K562 (cell line): Measurements from ENCODE around the gene TRMT44. TPM values are rescaled to one million over a fixed set of nuclear protein-coding genes. Genes with fewer than 3 reads are reported as not detected.

Experiments
- MXI1 ChIP-seq: IDR thresholded peaks from 2 replicates; pipeline ENCODE4 v1.6.1; 2011; ENCODE audit warnings: low read depth, mild to moderate bottlenecking, improper control_type of control experiment, low read length
- NUFIP1 ChIP-seq: fragments of 450-650 bp; IDR thresholded peaks from 2 replicates; pipeline ENCODE4 v1.6.1; 2018; ENCODE audit not compliant: partially characterized antibody
- REST ChIP-seq, 2 experiments: fragments of 450-650 bp; formaldehyde crosslinking in 1 of 2; IDR thresholded peaks; 2 replicates each; pipeline versions ENCODE4 v1.4.0 to v1.6.1; 2014 to 2020; ENCODE audit warnings: mild to moderate bottlenecking in 2 of 2, borderline replicate concordance in 1 of 2, low read depth in 1 of 2
- SIX5 ChIP-seq, 2 experiments: IDR thresholded peaks; 2 replicates each; pipeline ENCODE4 v1.6.1; 2011; ENCODE audit warnings: low read length in 2 of 2, borderline replicate concordance in 1 of 2, low read depth in 1 of 2, mild to moderate bottlenecking in 1 of 2, moderate library complexity in 1 of 2; ENCODE audit not compliant: insufficient read depth in 1 of 2
- TAF1 ChIP-seq: IDR thresholded peaks from 2 replicates; pipeline ENCODE4 v1.6.1; 2011; ENCODE audit warnings: mild to moderate bottlenecking, low read length, moderate library complexity; ENCODE audit not compliant: insufficient read depth, control insufficient read depth, severe bottlenecking; ENCODE audit errors: extremely low read depth
- TCFL5 ChIP-seq: fragments of 250-450 bp; sonication (Bioruptor Pico); conservative IDR thresholded peaks from 2 replicates; pipeline ENCODE4 v1.6.1; 2021; ENCODE audit warnings: mild to moderate bottlenecking, moderate library complexity, matching md5 sums
- ZBTB11 ChIP-seq, 3 experiments: fragments of 200-800 bp in 1 of 3; fragments of 250-450 bp in 1 of 3; fragments of 450-650 bp in 1 of 3; sonication (Bioruptor Pico) in 1 of 3; sonication (Bioruptor generic) in 1 of 3; formaldehyde crosslinking in 1 of 3; IDR thresholded peaks; 2 replicates each; pipeline versions ENCODE4 v1.6.1 to v1.8.0; 2016 to 2022; ENCODE audit warnings: mild to moderate bottlenecking in 2 of 3, missing genetic modification characterization in 2 of 3, missing compliant biosample characterization in 1 of 3, moderate library complexity in 1 of 3
- ZNF518B ChIP-seq: fragments of 250-450 bp; sonication (Bioruptor Pico); IDR thresholded peaks from 2 replicates; pipeline ENCODE4 v1.5.0; 2021; ENCODE audit warnings: mild to moderate bottlenecking, moderate library complexity
- polyA plus RNA-seq, 8 experiments: library from polyadenylated mRNA; depleted of rRNA in 4 of 8; stranded (reverse) in 5 of 8; unstranded in 3 of 8; fragments of >200 nt; fragmentation: Nextera tagmentation in 2 of 8; fragmentation: Illumina TruSeq in 1 of 8; extraction: Ambion mirVana in 2 of 8; extraction: Trizol in 1 of 8; gene quantifications; 2 replicates each; pipeline versions ENCODE4 v1.2.1 to v1.2.3, GENCODE V29; 2011 to 2014; ENCODE audit warnings: inconsistent platforms in 1 of 8, missing spikeins in 1 of 8
- total RNA-seq, 7 experiments: library from RNA; depleted of rRNA in 6 of 7; stranded (reverse); fragments of >200 nt in 6 of 7; fragmentation: Illumina TruSeq in 2 of 7; extraction: Trizol in 2 of 7; gene quantifications; 2 replicates each; pipeline versions ENCODE4 v1.2.1 to v1.2.3, GENCODE V29; 2011 to 2021; ENCODE audit warnings: low replicate concordance in 1 of 7

TRMT44 gene
- total and polyA plus RNA-seq, 9 of the 15 experiments (the other 6 are each of a cell fraction or from before 2014, with no cell fraction given): 1.2 to 18.6 (median 10.0) TPM

GRCh38 chr4:8440492-8441311, at the start of gene TRMT44, which contains the start of gene ACOX3 (continued):
- TF ChIP-seq MXI1 (peak; percentile 76; the same call in 1 of the 2 replicates), TCFL5 (CRISPR knock-in tag) (no peak), SIX5 (IDR thresholded peaks at IDR 0.05; ENCODE audit: borderline replicate concordance in 1 of 2, insufficient read depth in 1 of 2, low read depth in 1 of 2, low read length in 2 of 2) (peak; percentile 49 to 55; a peak in 2 of 4 replicates), ZNF518B (CRISPR knock-in tag) (no peak), ZBTB11 (CRISPR knock-in tag; IDR thresholded peaks at IDR 0.05) (peak in 1 of 3 experiments; percentile 87; a peak in 2 of 6 replicates), NUFIP1 (no peak), TAF1 (peak; percentile 81), REST (IDR thresholded peaks at IDR 0.05; ENCODE audit: borderline replicate concordance) (no peak), REST (CRISPR knock-in tag; IDR thresholded peaks at IDR 0.05; ENCODE audit: low read depth) (peak; percentile 60; the same call in 1 of the 2 replicates)
